ENCODE measurements around the gene CSPG4.

DNA sequence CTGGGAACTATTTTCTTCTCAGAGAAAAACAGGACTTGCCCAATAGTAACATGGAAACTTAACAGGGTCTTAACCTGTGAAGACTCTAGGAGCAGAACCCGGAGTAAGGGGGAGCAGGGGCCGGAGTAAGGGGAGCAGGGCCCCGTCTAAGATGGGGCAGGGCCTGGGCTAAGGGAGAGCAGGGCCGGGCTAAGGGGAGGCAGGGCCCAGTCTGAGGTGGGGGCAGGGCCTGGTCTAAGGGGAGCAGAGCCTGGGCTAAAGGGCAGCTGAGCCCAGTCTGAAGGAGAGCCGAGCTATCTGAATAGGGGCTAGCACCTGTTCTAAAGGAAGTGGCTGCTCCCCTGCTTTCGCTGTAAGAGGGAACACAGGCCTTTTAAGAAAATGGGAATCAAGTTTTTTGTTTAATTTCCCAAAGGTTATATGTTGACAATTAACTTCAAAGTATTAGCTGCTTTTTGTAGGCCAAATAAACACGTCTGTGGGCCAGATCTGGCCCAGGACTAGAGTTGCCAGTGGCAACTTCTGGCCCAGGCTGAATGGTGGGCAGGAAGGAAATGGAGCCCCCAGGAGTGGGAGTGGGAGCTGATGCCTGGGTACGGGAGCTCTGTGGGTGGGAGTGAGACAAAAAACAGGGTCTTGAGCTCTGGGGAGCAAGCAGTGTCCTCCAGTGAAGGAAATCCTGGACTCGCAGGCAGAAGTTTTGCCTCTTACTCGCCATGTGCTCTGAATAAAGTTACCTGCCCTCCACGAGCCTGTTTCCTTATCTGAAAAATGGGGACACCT, 32.5 kb downstream of the CSPG4 start:
- TF ChIP-seq, protein P1, sequence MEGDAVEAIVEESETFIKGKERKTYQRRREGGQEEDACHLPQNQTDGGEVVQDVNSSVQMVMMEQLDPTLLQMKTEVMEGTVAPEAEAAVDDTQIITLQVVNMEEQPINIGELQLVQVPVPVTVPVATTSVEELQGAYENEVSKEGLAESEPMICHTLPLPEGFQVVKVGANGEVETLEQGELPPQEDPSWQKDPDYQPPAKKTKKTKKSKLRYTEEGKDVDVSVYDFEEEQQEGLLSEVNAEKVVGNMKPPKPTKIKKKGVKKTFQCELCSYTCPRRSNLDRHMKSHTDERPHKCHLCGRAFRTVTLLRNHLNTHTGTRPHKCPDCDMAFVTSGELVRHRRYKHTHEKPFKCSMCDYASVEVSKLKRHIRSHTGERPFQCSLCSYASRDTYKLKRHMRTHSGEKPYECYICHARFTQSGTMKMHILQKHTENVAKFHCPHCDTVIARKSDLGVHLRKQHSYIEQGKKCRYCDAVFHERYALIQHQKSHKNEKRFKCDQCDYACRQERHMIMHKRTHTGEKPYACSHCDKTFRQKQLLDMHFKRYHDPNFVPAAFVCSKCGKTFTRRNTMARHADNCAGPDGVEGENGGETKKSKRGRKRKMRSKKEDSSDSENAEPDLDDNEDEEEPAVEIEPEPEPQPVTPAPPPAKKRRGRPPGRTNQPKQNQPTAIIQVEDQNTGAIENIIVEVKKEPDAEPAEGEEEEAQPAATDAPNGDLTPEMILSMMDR (IDR thresholded peaks at IDR 0.05), result no peak
- no peak for TF ChIP-seq EZH2 (IDR thresholded peaks at IDR 0.05; ENCODE audit: borderline replicate concordance, insufficient read depth, low read depth, low read length, poor library complexity, severe bottlenecking)
